HG02610 (cell line): ENCODE data around the gene F2R.
"Not testable (repeated sequence)": the region's sequence is repeated elsewhere in the genome, so short reads cannot be mapped to it uniquely, and the experiment has no call there.

Source experiments
- ATAC-seq: cut with Tn5 transposase; IDR thresholded peaks from one replicate; pipeline ENCODE4 v1.9.1; 2021; ENCODE audit warnings: mild to moderate bottlenecking, moderate library complexity; ENCODE audit not compliant: unreplicated experiment

The F2R gene

DNA sequence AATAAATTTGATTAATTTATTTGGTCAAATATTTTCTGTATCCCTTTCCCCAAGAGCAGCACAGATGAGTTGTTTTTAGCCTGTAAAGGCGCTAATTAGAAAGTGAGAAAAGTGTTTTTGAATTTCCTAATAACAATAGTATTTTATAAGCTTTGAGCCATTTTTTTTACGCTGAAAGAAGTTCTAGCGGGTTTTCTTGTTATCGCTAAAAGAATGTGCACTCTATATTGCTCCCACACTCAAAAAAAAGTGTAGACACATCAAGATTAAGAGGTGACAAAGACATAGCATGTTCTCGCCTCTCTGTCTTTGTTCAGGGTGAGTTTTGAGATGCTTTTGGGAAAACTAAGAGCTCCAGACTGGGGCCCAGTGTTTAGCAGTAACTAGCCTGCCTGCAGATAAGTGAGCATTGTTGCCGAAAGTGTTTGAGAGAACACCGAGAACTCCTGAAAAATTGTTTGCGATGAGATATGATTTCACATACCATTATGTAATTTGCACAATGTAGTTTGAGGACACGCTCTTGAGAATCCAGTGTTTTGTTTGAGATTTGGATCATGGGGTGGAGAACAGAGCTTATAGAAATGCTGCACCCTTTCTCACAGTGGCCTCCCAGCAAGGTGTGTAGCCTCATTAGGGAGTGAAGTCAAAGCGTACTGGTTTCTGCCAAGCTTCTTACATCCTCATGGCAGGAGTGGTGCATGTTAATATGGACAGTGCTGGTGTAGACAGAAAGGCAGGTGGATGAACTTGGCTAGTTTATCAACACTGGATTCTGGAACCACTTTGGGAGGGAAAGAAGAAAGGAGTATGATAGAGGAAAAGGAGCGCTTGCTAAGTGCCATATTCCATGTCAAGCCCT, 1.5 kb downstream of the F2R start:
- no peak for ATAC-seq

DNA sequence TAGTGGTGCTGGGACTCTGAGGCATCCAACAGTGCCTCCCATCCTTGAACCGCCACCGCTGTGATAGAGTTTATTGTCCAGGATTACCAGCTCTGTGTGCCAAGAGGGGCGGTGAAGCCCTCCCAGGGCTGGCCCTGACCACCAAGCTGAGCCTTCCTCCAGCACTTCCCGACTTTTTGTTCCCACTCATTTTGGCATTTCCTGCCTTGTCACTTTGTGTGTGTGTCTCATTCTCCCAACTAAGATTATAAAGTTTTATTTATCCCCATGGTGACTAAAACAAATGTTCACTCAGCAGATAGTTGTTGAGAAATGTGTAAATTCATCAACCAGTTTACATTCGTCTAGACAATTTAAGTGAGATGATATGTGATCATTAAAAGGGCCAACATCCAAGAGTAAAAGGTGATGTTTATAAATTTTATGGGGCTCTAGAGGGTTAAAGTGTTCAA, 2.5 kb downstream of the F2R start:
- ATAC-seq: no peak

DNA sequence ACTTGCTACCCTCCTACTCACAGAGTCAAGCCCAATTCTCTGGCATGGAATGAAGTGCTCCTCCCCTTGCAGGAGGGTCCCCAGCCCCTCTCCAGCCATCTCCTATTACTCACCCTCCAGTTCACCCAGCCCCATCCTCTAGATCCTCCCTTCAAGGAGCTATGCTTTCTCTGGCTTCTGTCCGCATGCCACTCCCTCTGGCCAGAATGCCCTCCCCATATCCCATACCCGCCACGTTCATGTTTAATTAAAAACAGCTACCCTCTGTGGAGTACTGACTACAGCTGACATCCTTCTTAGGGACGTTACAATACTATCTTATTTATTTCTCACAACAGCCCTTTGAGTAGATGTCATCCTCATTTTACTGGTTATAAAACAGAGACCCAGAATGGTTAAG, 3.0 kb downstream of the F2R start:
- ATAC-seq: no peak

DNA sequence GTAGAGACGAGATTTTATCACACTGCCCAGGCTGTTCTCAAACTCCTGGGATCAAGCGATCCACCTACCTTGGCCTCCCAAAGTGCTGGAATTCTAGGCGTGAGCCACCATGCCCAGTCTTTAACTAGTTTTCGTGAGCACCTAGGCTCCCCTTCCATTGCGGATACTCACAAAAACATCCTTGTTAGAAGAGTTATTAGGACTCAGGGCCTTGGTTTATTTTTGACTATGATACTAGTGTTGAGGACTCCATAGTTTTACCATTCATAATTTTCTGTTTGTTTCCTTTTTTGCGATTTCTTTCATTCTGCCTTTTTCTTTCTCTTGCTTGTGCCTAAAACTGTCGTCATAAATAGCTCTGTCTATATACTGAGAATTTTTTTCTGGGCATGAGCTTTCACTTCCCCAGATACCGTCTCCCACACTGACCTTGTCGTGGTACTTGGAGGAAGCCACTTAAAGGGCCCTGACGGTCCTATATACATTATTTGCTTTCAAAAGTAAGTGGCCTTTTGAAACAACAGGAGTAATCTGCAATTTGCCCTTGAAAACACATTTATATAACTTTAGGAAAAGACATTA, 5.2 kb downstream of the F2R start:
- ATAC-seq: peak; percentile 90

DNA sequence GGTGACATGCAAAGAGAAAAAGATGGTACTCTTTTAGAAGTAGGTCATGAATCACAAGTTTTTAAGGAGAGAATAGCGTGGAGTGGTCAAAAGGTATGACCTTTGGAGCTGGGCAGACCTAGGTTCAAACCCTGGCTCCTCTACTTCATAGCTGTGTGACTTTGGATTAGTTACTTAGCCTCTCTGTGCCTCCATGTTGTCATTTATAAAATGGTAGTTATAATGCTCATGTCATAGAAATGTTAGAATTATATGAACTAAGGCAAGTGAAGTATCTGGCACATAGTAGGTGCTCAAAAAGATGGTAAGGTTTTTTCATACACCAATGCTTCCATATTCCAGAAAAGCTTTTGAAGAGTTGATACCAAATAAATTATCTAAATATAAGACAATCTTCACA, 7.3 kb downstream of the F2R start:
- no peak for ATAC-seq

DNA sequence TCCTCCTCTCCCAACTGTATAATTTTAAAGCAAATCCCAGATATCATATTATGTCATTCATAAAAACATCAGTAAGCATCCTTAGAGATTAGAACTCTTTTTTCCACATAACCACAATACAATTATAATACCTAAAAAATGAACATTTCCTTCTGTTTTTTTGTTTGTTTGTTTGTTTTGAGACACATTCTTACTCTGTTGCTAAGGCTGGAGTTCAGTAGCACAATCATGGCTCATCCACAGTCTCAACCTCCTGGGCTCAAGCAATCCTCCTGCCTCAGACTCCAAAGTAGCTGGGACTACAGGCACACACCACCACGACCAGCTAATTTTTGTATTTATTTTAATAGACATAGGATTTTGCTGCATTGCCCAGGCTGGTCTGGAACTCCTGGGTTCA, 8.0 kb downstream of the F2R start:
- ATAC-seq: no peak

DNA sequence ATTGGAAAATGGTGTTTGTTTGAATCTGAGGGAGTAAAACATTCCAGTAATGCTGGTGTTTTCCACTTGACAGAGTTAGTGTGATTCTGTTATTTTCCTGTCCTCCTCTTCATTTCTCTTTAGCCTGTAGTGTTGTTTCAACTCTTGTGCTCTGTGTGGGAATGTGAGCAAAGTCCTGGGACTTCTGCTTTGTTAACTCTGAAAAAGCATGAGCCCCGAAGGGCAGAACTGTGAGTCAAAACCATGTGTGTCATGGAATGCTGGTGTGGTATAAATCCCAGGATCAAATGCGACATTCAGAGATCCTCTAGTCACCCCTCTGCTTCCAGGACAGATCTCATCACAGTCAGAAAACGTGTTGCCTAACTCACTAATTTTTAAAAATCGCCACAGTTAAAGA, 8.9 kb downstream of the F2R start:
- ATAC-seq: no peak

DNA sequence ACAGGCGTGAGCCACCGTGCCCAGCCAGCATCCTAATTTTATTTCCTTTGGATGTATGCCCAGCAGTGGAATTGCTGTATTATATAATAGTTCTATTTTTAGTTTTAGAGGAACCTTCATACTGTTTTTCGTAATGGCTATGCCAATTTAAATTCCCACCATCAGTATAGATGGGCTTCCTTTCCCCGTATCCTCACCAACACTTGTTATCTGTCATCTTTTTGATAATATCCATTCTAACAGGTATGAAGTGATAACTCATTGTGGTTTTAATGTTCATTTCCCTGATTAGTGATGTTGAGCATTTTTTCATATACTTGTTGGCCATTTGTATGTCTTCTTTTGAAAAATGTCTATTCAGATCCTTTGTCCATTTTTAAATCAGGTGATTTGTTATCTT, 13.0 kb downstream of the F2R start:
- no peak for ATAC-seq

DNA sequence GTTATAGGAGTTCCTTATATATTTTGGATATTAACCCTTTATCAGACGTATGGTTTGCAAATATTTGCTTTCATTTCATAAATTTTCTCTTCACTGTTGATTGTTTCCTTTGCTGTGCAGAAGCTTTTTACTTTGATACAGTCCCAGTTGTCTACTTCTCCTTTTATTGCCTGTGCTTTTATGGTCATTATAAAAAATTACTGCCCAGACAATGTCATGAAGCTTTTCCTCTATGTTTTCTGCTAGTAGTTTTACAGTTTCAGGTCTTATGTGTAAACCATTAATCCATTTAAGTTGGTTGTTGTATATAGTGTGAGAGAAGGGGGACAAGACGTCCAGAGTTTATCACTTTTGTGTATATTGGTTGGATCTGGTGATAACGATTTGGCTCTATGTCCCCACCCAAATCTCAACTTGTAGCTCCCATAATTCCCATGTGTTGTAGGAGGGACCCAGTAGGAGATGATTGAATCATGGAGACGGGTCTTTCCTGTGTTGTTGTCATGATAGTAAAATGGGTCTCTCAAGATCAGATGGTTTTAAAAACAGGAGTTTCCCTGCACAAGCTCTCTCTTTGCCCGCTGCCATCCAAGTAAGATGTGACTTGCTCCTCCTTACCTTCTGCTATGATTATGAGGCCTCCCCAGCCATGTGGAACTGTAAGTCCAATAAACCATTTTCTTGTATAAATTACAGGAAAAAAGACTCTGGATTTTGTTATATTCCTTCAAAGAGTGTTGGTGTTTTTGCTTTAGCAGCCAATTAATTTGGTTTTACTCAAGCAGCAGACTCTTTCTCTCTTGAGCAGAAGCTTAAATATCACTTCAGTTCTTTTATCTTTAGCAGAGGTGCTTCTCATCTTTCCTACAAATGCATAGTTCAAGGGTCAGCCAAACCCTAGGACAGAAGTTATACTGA, 13.7 kb downstream of the F2R start:
- no peak for ATAC-seq

DNA sequence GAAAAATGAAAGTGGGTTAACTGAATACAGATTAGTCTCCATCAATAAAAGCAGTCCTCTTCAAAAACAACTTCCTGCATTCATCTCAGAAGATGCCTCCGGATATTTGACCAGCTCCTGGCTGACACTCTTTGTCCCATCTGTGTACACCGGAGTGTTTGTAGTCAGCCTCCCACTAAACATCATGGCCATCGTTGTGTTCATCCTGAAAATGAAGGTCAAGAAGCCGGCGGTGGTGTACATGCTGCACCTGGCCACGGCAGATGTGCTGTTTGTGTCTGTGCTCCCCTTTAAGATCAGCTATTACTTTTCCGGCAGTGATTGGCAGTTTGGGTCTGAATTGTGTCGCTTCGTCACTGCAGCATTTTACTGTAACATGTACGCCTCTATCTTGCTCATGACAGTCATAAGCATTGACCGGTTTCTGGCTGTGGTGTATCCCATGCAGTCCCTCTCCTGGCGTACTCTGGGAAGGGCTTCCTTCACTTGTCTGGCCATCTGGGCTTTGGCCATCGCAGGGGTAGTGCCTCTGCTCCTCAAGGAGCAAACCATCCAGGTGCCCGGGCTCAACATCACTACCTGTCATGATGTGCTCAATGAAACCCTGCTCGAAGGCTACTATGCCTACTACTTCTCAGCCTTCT, 16.6 kb downstream of the F2R start:
- ATAC-seq: no peak

DNA sequence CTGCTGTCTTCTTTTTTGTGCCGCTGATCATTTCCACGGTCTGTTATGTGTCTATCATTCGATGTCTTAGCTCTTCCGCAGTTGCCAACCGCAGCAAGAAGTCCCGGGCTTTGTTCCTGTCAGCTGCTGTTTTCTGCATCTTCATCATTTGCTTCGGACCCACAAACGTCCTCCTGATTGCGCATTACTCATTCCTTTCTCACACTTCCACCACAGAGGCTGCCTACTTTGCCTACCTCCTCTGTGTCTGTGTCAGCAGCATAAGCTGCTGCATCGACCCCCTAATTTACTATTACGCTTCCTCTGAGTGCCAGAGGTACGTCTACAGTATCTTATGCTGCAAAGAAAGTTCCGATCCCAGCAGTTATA, 17.1 kb downstream of the F2R start:
- no peak for ATAC-seq

DNA sequence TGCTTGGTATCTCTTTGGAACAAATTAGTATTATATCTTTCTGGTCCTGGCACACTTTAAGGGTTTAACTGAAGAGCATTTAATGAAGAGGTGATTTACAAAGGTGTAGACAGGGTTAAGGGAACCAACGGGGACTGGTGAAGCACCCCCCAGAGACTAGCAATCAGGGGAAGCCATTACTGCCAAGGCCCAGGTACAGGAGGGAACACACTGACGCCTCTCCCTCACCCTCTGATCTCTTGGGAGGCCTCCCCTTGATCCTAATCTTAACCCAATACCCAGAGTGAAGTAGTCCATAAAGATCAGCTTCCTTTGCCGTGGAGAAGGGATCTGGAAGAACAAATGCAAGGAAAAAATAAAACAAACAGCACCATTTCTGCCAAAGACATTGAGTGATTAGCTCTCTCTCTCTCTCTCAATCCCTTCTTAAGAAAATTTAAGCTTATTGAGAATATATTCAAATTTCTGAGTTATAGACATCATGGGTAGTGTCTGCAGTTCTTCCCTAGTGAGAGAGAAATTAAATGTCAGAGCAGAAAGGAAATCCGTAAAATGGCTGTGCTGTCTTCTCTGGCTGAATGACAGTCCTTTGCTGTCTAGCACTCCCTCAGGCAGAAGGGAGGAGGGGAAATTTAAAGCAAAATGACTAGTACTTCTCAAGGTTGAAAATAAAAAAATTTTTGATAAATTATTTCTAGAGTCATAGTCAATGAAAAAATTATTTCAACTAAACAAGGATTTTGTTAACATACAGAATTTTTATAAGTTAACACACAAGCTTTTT, 20.0 kb downstream of the F2R start:
- no peak for ATAC-seq

DNA sequence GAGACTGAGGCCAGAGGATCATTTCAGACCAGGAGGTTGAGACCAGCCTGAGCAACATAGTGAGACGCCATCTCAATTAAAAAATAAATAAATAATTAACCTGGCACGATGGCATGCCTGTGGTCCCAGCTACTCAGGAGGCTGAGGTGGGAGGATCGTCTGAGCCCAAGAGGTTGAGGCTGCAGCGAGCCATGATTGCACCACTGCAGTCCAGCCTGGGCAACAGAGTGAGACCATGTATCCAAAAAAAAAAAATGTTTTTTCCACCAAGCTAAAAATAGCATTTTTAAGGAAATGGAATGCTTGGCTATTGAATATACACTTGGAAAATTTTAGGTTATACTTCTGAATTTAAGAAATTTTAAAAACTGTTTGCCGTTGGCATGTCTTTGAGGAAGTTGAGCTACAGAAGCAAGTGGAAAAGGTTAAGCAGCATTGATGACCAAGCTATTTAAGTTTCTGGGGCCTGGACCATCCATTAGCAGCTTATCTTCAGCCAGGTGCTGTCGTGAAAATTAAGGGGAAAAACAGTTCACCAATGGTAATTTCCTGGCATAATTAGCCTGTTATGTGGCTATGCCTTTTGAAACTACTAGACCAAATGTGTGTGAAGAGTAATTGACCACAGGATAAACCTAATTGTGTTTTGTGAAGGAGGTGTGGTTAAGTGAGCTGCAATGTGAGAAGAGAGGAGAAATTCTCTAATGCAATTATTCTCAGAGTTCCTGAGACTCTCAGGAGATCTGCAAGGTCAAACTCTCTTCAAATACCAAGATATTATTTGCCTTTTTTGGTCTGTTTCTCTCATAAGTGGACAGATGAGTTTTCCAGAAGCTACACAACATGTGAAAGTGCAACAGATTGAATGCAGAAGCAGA, 21.0 kb downstream of the F2R start:
- peak; percentile 37 for ATAC-seq

DNA sequence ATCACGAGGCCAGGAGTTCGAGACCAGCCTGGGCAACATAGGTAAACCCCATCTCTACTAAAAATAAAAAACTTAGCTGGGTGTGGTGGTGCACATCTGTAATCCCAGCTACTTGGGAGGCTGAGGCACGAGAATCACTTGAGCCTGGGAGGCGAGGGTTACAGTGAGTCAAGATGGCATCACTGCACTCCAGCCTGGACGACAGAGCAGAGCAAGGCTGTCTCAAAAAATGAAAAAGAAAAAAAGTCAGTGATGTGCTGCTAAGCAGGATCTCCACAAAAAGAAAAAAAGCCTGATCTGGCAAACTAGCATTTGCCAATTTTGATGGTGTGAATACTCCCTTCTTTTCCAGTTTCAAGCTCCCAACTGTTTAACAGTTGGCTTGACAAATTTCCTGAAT, 21.9 kb downstream of the F2R start:
- ATAC-seq: no peak

DNA sequence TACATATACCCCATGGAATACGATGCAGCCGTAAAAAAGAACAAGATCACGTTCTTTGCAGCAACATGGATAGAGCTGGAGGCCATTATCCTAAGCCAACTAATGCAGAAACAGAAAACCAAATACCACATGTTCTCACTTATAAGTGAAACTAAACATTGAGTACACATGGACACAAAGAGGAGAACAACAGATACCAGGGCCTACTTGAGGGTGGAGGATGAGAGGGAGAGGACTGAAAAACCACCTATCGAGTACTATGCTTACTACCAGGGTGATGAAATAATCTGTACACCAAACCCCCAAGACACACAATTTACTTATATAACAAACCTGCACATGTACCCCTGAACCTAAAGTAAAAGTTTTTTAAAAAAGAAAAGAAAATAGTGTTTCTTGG, 25.6 kb downstream of the F2R start:
- not testable (repeated sequence) for ATAC-seq

DNA sequence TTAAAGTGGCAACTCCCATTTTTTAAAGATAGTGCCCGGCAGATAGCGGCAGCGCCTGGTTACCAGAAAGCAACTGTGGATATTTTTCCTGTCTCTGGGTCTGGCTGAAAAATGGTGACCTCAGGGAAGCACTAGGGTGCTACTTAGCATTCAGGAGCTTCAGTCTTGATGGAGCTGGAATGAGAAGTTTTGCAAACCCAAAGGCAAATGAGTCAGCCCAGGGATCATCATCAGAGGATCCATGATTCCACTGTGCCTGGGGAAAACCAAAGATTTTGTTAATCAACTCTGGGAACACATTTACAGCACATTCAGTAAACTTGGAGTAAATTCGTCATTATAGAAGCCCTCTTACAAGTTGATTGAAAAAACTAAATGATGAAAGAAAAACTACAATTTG, 26.7 kb downstream of the F2R start:
- no peak for ATAC-seq

DNA sequence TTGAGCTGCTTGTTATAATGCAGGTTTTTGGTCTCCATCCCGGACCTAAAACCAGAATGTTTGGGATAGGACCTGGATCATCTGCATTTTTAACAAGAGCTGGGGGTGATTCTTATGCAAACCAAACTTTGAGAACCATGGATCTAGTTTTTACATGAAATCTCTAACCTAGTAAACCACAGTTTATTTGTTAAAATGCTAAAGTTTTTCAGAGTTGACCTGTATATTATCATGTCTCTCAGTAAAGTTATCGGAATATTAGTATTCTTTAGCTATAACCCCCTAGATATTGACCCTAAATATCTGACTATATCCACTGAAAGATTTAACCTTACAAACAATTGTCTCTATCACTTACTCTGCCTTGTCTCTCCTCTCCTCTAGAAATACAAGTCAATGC, 28.7 kb downstream of the F2R start:
- no peak for ATAC-seq

DNA sequence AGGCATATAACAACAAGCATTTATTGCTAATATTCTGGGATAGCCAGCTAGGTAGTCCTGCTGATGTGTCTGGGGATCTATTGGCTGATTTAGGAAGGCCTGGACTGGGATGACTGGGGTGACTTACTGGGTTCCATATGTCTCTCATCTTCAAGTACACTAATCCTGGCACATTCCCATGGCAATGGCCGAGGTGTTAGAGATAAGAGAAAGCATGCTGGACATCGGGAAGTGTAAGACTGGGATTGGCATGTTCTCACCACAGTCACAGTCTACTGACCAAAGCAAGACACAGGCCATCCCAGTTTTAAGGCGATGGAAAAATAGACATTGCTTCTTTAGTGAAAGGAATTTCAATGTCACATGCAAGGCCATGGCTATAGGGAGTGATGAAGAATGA, 29.7 kb downstream of the F2R start:
- ATAC-seq: no peak

DNA sequence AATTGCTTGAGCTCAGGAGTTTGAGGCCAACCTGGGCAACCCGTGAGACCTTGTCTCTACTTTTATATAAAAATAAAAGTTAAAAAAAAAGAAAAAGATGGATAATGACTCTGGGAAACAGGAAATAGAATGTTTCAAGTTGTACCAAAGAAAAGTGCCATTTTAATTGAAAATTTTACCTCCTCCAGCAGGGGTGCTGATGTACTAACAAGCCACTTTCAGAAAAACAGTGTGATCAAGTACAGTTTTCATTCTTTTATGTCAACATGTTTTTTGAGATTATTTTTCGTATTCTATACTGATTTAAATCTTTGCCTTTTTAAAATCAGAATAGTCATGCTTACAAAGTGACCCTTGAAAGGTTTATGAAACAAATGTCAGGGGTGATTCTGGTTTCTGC, 30.8 kb downstream of the F2R start:
- no peak for ATAC-seq
